GDM1 (cell line): ENCODE measurements around the gene MROH7.

Experiments used
- DNase-seq: peaks from one replicate; lab custom pipeline; 2025; lab: John Stamatoyannopoulos, UW

The MROH7 gene

GRCh38 chr1:54742282-54742681, 100.7 kb downstream of the MROH7 start:
- no peak for DNase-seq

- DNase-seq = no peak
Observed at GRCh38 chr1:54743416-54744226, 102.0 kb downstream of the MROH7 start.

GRCh38 chr1:54744696-54745095, 103.1 kb downstream of the MROH7 start:
- DNase-seq = no peak

GRCh38 chr1:54745274-54745673, 103.7 kb downstream of the MROH7 start:
- no peak for DNase-seq

- DNase-seq = no peak
Observed at GRCh38 chr1:54745864-54746263, 104.3 kb downstream of the MROH7 start.

GRCh38 chr1:54748094-54748835, 106.7 kb downstream of the MROH7 start:
- DNase-seq = no peak

GRCh38 chr1:54750596-54750995, 109.0 kb downstream of the MROH7 start:
- DNase-seq = no peak

GRCh38 chr1:54751426-54751825, 109.8 kb downstream of the MROH7 start:
- DNase-seq = no peak

- DNase-seq = no peak
Observed at GRCh38 chr1:54754045-54754444, 112.5 kb downstream of the MROH7 start.

GRCh38 chr1:54754486-54755285, 113.1 kb downstream of the MROH7 start:
- DNase-seq = no peak

- no peak for DNase-seq
Observed at GRCh38 chr1:54757833-54758232, 116.2 kb downstream of the MROH7 start.

- no peak for DNase-seq
Observed at GRCh38 chr1:54758678-54759348, 117.2 kb downstream of the MROH7 start.
